A549 (cell line): ENCODE measurements around the gene RBM12.

Source experiments
- CHD2 ChIP-seq: fragments of 150-350 bp; IDR thresholded peaks from 2 replicates; pipeline ENCODE4 v1.6.1; 2014; ENCODE audit warnings: low read length; ENCODE audit not compliant: partially characterized antibody
- CTCF ChIP-seq: fragments of >200 bp; sonication (Bioruptor Twin); formaldehyde crosslinking; IDR thresholded peaks from 3 replicates; pipeline ENCODE4 v1.5.1; 2016
- EHMT2 ChIP-seq: fragments of 200-600 bp; sonication (generic); IDR thresholded peaks from 2 replicates; pipeline ENCODE4 v1.6.1; 2016; ENCODE audit warnings: antibody characterized with exemption, low read depth, mild to moderate bottlenecking, moderate library complexity
- HMGXB4 ChIP-seq: fragments of 250-450 bp; sonication (Bioruptor Pico); IDR thresholded peaks from 2 replicates; pipeline ENCODE4 v1.5.0; 2021; ENCODE audit warnings: mild to moderate bottlenecking, moderate library complexity, borderline replicate concordance
- JUNB ChIP-seq: fragments of >200 bp; sonication (Bioruptor Twin); formaldehyde crosslinking; IDR thresholded peaks from 2 replicates; pipeline ENCODE4 v1.6.1; 2016
- MAX ChIP-seq: IDR thresholded peaks from 2 replicates; pipeline ENCODE4 v1.6.1; 2012
- MYC ChIP-seq: IDR thresholded peaks from 2 replicates; pipeline ENCODE4 v1.6.1; 2012; ENCODE audit warnings: mild to moderate bottlenecking, inconsistent platforms, low read length, improper control_type of control experiment, borderline replicate concordance
- PHF8 ChIP-seq: fragments of 200-600 bp; sonication (generic); IDR thresholded peaks from 2 replicates; pipeline ENCODE4 v1.6.1; 2016; ENCODE audit warnings: low read depth, mild to moderate bottlenecking, antibody characterized with exemption, moderate library complexity, borderline replicate concordance
- POLR2A ChIP-seq: IDR thresholded peaks from 2 replicates; pipeline ENCODE4 v1.6.1; 2012; ENCODE audit warnings: mild to moderate bottlenecking, low read length
- RAD21 ChIP-seq, 2 experiments: fragments of >200 bp in 1 of 2; sonication (Bioruptor Twin) in 1 of 2; formaldehyde crosslinking in 1 of 2; IDR thresholded peaks in 1 of 2; conservative IDR thresholded peaks in 1 of 2; 2 replicates in 1 of 2; 3 replicates in 1 of 2; pipeline ENCODE4 v1.6.1; 2012 to 2018; ENCODE audit warnings: inconsistent platforms in 1 of 2
- REST ChIP-seq: fragments of 200-600 bp; sonication (generic); IDR thresholded peaks from 2 replicates; pipeline ENCODE4 v1.6.1; 2016; ENCODE audit warnings: antibody characterized with exemption, mild to moderate bottlenecking, moderate library complexity
- SMC3 ChIP-seq: fragments of >200 bp; sonication (Bioruptor Twin); formaldehyde crosslinking; IDR thresholded peaks from 3 replicates; pipeline ENCODE4 v1.6.1; 2018; ENCODE audit warnings: inconsistent platforms
- USF2 ChIP-seq: fragments of 450-650 bp; IDR thresholded peaks from 2 replicates; pipeline ENCODE4 v1.6.1; 2014; ENCODE audit warnings: antibody characterized with exemption

GRCh38 chr20:35600993-35601973 is 63.4 kb downstream of the RBM12 start:
- TF ChIP-seq MYC = no peak
- TF ChIP-seq CTCF = peak; percentile 55
- TF ChIP-seq MAX = peak; percentile 98
- no peak for TF ChIP-seq POLR2A
- peak; percentile 53 to 64; a peak in 4 of 5 replicates for TF ChIP-seq RAD21 (conservative IDR thresholded peaks at IDR 0.05 in 1 of 2, IDR thresholded peaks at IDR 0.05 in 1 of 2)
- TF ChIP-seq REST = no peak
- TF ChIP-seq SMC3 = peak; percentile 50; the same call in 2 of the 3 replicates
- 0 out of 2 replicates have a peak, but pooled peaks have one; percentile 14 for TF ChIP-seq USF2
- TF ChIP-seq HMGXB4 = no peak
- TF ChIP-seq JUNB = no peak
- no peak for TF ChIP-seq PHF8
- no peak for TF ChIP-seq CHD2
- TF ChIP-seq EHMT2 = no peak
